K562 (cell line): ENCODE measurements around the gene NCOA1. TPM values are rescaled to one million over a fixed set of nuclear protein-coding genes. Genes with fewer than 3 reads are reported as not detected.

Source experiments
- FOXA3 ChIP-seq, 2 experiments: fragments of 450-650 bp in 1 of 2; sonication (generic) in 1 of 2; formaldehyde crosslinking; IDR thresholded peaks in 1 of 2; conservative IDR thresholded peaks in 1 of 2; 2 replicates each; pipeline versions ENCODE4 v1.4.0 to v1.8.0; 2020 to 2022; ENCODE audit warnings: mild to moderate bottlenecking in 2 of 2, missing genetic modification reagents in 1 of 2
- HDAC2 ChIP-seq: fragments of 450-650 bp; IDR thresholded peaks from 2 replicates; pipeline ENCODE4 v1.6.1; 2016; ENCODE audit warnings: mild to moderate bottlenecking
- JUND ChIP-seq, 2 experiments: IDR thresholded peaks; 2 replicates in 1 of 2; 3 replicates in 1 of 2; pipeline ENCODE4 v1.6.1; 2011; ENCODE audit warnings: borderline replicate concordance in 2 of 2, low read depth in 2 of 2, low read length in 2 of 2, improper control_type of control experiment in 1 of 2, missing biosample characterization in 1 of 2, missing genetic modification characterization in 1 of 2, missing genetic modification reagents in 1 of 2
- KLF1 ChIP-seq: fragments of 450-650 bp; IDR thresholded peaks from 2 replicates; pipeline ENCODE4 v1.6.1; 2016; ENCODE audit warnings: missing genetic modification characterization, missing compliant biosample characterization
- LEF1 ChIP-seq: fragments of 450-650 bp; IDR thresholded peaks from 2 replicates; pipeline ENCODE4 v1.6.1; 2016; ENCODE audit warnings: mild to moderate bottlenecking
- MIER1 ChIP-seq: fragments of 450-650 bp; IDR thresholded peaks from 2 replicates; pipeline ENCODE4 v1.6.1; 2016; ENCODE audit warnings: antibody characterized with exemption, mild to moderate bottlenecking, low read depth
- MITF ChIP-seq: IDR thresholded peaks from 2 replicates; pipeline ENCODE4 v1.6.1; 2014; ENCODE audit warnings: antibody characterized with exemption
- NCOA6 ChIP-seq: fragments of 450-650 bp; IDR thresholded peaks from 2 replicates; pipeline ENCODE4 v1.6.1; 2017; ENCODE audit warnings: mild to moderate bottlenecking
- RBM34 ChIP-seq: fragments of 200-400 bp; formaldehyde crosslinking; IDR thresholded peaks from 2 replicates; pipeline ENCODE4 v1.6.1; 2018; ENCODE audit warnings: low read length, borderline replicate concordance; ENCODE audit not compliant: insufficient read depth
- TCFL5 ChIP-seq: fragments of 250-450 bp; sonication (Bioruptor Pico); conservative IDR thresholded peaks from 2 replicates; pipeline ENCODE4 v1.6.1; 2021; ENCODE audit warnings: mild to moderate bottlenecking, moderate library complexity, matching md5 sums
- TRIM28 ChIP-seq: fragments of 450-650 bp; IDR thresholded peaks from 2 replicates; pipeline ENCODE4 v1.6.1; 2017
- ZNF197 ChIP-seq: fragments of 200-800 bp; sonication (Bioruptor generic); IDR thresholded peaks from 2 replicates; pipeline ENCODE4 v1.6.1; 2016; ENCODE audit warnings: low read depth, missing genetic modification characterization, missing compliant biosample characterization
- ZNF354B ChIP-seq: fragments of 250-450 bp; sonication (Bioruptor Pico); IDR thresholded peaks from 2 replicates; pipeline ENCODE4 v1.4.0; 2020
- ZNF395 ChIP-seq: fragments of 200-800 bp; sonication (Bioruptor generic); IDR thresholded peaks from 2 replicates; pipeline ENCODE4 v1.6.1; 2017; ENCODE audit warnings: missing genetic modification characterization, missing compliant biosample characterization
- ZNF408 ChIP-seq: fragments of 250-450 bp; sonication (Bioruptor Pico); IDR thresholded peaks from 2 replicates; pipeline ENCODE4 v1.4.0; 2020; ENCODE audit warnings: low read depth, mild to moderate bottlenecking, moderate library complexity
- polyA plus RNA-seq, 8 experiments: library from polyadenylated mRNA; depleted of rRNA in 4 of 8; stranded (reverse) in 5 of 8; unstranded in 3 of 8; fragments of >200 nt; fragmentation: Nextera tagmentation in 2 of 8; fragmentation: Illumina TruSeq in 1 of 8; extraction: Ambion mirVana in 2 of 8; extraction: Trizol in 1 of 8; gene quantifications; 2 replicates each; pipeline versions ENCODE4 v1.2.1 to v1.2.3, GENCODE V29; 2011 to 2014; ENCODE audit warnings: inconsistent platforms in 1 of 8, missing spikeins in 1 of 8
- total RNA-seq, 7 experiments: library from RNA; depleted of rRNA in 6 of 7; stranded (reverse); fragments of >200 nt in 6 of 7; fragmentation: Illumina TruSeq in 2 of 7; extraction: Trizol in 2 of 7; gene quantifications; 2 replicates each; pipeline versions ENCODE4 v1.2.1 to v1.2.3, GENCODE V29; 2011 to 2021; ENCODE audit warnings: low replicate concordance in 1 of 7
- TF ChIP-seq, protein P1 (sequence below): fragments of 450-650 bp; formaldehyde crosslinking; conservative IDR thresholded peaks from 2 replicates; pipeline ENCODE4 v1.4.0; 2022; ENCODE audit warnings: mild to moderate bottlenecking, missing genetic modification characterization
- TF ChIP-seq, protein P2 (sequence below): fragments of 450-650 bp; conservative IDR thresholded peaks from 2 replicates; pipeline ENCODE4 v1.6.1; 2016; ENCODE audit warnings: missing genetic modification characterization, low read depth, mild to moderate bottlenecking, missing compliant biosample characterization, moderate library complexity
- TF ChIP-seq, protein P3 (sequence below): fragments of 250-450 bp; sonication (Bioruptor Pico); IDR thresholded peaks from 2 replicates; pipeline ENCODE4 v1.8.0; 2021; ENCODE audit warnings: borderline replicate concordance, mild to moderate bottlenecking, moderate library complexity; ENCODE audit not compliant: poor library complexity, severe bottlenecking
- TF ChIP-seq, protein P4 (sequence below): IDR thresholded peaks from 3 replicates; pipeline ENCODE4 v1.6.1; 2011; ENCODE audit warnings: borderline replicate concordance, mild to moderate bottlenecking; ENCODE audit not compliant: insufficient read length, insufficient read depth

Gene NCOA1
- total and polyA plus RNA-seq, 9 of the 15 experiments (the other 6 are each of a cell fraction or from before 2014, with no cell fraction given): 4.9 to 25.7 (median 17.0) TPM

- TF ChIP-seq FOXA3 (CRISPR knock-in tag; conservative IDR thresholded peaks at IDR 0.05 in 1 of 2, IDR thresholded peaks at IDR 0.05 in 1 of 2) (no peak), RBM34 (no peak), TRIM28 (no peak), ZNF354B (no peak), ZNF395 (no peak), ZNF408 (CRISPR knock-in tag) (no peak), MITF (no peak), TCFL5 (CRISPR knock-in tag) (no peak), KLF1 (tag) (peak; percentile 94), NCOA6 (no peak), ZNF197 (CRISPR knock-in tag) (peak; percentile 84), MIER1 (no peak), JUND (IDR thresholded peaks at IDR 0.05; ENCODE audit: borderline replicate concordance, low read depth, low read length) (peak; percentile 49; the same call in 1 of the 2 replicates), JUND (tag; IDR thresholded peaks at IDR 0.05; ENCODE audit: borderline replicate concordance, low read depth, low read length) (peak; percentile 56; the same call in 1 of the 3 replicates), HDAC2 (peak; percentile 64; the same call in 1 of the 2 replicates), LEF1 (no peak)
- TF ChIP-seq, protein P1, sequence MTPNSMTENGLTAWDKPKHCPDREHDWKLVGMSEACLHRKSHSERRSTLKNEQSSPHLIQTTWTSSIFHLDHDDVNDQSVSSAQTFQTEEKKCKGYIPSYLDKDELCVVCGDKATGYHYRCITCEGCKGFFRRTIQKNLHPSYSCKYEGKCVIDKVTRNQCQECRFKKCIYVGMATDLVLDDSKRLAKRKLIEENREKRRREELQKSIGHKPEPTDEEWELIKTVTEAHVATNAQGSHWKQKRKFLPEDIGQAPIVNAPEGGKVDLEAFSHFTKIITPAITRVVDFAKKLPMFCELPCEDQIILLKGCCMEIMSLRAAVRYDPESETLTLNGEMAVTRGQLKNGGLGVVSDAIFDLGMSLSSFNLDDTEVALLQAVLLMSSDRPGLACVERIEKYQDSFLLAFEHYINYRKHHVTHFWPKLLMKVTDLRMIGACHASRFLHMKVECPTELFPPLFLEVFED: no peak
- TF ChIP-seq, protein P2, sequence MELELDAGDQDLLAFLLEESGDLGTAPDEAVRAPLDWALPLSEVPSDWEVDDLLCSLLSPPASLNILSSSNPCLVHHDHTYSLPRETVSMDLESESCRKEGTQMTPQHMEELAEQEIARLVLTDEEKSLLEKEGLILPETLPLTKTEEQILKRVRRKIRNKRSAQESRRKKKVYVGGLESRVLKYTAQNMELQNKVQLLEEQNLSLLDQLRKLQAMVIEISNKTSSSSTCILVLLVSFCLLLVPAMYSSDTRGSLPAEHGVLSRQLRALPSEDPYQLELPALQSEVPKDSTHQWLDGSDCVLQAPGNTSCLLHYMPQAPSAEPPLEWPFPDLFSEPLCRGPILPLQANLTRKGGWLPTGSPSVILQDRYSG (tag): no peak
- TF ChIP-seq, protein P3, sequence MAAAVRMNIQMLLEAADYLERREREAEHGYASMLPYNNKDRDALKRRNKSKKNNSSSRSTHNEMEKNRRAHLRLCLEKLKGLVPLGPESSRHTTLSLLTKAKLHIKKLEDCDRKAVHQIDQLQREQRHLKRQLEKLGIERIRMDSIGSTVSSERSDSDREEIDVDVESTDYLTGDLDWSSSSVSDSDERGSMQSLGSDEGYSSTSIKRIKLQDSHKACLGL (CRISPR knock-in tag): no peak
- TF ChIP-seq, protein P4, sequence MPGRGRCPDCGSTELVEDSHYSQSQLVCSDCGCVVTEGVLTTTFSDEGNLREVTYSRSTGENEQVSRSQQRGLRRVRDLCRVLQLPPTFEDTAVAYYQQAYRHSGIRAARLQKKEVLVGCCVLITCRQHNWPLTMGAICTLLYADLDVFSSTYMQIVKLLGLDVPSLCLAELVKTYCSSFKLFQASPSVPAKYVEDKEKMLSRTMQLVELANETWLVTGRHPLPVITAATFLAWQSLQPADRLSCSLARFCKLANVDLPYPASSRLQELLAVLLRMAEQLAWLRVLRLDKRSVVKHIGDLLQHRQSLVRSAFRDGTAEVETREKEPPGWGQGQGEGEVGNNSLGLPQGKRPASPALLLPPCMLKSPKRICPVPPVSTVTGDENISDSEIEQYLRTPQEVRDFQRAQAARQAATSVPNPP: no peak
Measured at GRCh38 chr2:24792874-24793760, 302.1 kb downstream of the NCOA1 start, which contains the start of the genes CENPO and PTRHD1 (continued).
